WI38 (cell line): Measurements from ENCODE around the gene GAREM1.

Source experiments
- H3K4me3 ChIP-seq: 2 replicates; pipeline ENCODE4 v1.5.1; 2011; ENCODE audit warnings: low read depth, mild to moderate bottlenecking, control low read depth, low read length
- TF ChIP-seq, protein P1 (sequence below): IDR thresholded peaks from 2 replicates; pipeline ENCODE4 v1.5.1; 2012; ENCODE audit warnings: low read depth, mild to moderate bottlenecking, control low read depth, low read length

The GAREM1 gene

DNA sequence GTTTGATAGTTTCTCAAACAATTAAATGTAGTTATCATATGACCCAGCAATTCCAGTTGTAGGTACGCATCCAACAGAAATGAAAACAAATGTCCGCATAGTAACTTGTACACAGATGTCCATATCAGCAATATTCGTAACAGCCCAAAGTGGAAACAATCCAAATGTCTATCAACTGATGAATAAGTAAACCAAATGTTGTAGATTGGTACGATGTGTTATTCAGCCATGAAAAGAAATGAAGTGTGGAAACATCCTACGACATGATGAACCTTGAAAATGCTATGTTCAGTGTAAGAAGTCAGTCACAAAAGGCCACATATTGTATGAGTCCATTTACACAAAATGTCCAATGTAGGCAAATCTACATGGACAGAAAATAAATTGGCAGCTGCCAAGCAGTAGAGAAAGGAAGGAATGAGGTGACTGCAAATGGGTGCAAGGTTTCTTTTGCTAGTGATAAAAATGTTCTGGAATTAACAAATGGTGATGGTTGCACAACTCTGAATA lies 26.9 kb downstream of the GAREM1 start:
- TF ChIP-seq, protein P1, sequence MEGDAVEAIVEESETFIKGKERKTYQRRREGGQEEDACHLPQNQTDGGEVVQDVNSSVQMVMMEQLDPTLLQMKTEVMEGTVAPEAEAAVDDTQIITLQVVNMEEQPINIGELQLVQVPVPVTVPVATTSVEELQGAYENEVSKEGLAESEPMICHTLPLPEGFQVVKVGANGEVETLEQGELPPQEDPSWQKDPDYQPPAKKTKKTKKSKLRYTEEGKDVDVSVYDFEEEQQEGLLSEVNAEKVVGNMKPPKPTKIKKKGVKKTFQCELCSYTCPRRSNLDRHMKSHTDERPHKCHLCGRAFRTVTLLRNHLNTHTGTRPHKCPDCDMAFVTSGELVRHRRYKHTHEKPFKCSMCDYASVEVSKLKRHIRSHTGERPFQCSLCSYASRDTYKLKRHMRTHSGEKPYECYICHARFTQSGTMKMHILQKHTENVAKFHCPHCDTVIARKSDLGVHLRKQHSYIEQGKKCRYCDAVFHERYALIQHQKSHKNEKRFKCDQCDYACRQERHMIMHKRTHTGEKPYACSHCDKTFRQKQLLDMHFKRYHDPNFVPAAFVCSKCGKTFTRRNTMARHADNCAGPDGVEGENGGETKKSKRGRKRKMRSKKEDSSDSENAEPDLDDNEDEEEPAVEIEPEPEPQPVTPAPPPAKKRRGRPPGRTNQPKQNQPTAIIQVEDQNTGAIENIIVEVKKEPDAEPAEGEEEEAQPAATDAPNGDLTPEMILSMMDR, result no peak
- H3K4me3 ChIP-seq, result no peak overlapping the region

DNA sequence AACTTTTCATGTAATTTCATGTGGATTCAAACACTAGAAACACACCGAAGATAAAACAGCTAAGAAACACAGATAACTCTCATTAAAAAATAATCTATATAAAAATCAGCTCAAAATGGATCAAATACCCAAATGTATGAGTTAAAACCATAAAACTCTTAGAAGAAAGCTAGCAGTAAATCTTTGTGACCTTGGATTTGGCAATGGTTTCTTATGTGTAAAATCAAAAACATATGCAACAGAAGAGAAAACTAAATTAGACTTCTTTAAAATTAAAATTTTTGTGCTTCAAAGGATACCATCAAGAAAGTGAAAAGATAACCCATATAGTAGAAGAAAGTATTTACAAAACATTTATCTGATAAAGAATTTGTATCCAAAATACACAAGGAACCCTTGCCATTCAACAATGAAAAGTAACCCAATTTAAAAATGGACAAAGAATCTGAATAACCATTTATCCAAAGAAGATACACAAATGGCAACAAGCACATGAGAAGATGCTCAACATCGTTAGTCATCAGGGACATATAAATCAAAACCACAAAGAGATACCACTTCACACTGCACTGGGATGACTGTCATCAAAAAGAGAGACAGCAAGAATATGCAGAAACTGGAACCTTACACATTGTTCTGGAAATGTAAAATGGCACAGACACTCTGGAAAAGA lies 27.5 kb downstream of the GAREM1 start:
- TF ChIP-seq, protein P1, result no peak
- no peak overlapping the region for H3K4me3 ChIP-seq

DNA sequence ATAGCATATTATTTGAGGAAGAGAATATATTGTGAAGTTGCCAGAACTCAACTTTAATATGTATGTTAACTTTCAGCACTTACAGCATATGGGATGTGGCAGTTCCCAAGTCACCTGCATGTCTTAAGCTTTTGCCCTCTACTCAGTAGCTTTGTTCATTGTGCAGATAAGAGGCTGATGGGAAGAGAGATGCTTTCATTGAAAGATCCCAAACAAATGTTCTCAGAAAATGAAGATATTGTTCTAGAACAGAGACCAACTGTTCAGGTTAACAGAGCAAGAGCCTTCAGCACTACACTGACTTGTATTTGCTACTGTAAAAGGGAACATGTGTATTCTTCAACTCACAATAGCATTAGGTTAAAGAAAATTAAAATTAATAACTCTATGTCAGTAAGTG lies 28.1 kb downstream of the GAREM1 start:
- TF ChIP-seq, protein P1, result no peak
- H3K4me3 ChIP-seq, result no peak overlapping the region

DNA sequence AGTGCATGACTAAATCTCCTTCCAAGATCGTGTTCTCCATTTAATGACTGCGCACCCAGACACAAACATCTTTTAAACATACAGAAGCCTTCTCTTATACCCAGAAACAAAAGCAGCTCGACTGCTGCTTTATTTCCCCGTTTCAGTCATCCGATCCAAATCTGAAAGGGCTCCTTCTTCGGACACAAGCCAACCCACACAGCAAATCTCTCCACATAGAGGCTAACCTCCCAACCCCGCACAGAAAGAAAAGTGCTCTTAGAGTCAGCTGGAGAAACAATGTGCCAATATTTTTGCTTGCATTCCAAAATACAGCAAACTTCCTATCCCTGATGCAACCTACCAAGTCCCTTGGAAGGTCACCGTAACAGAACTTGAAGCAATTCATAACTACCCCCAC lies 29.1 kb downstream of the GAREM1 start:
- TF ChIP-seq, protein P1, result no peak
- H3K4me3 ChIP-seq, result no peak overlapping the region

DNA sequence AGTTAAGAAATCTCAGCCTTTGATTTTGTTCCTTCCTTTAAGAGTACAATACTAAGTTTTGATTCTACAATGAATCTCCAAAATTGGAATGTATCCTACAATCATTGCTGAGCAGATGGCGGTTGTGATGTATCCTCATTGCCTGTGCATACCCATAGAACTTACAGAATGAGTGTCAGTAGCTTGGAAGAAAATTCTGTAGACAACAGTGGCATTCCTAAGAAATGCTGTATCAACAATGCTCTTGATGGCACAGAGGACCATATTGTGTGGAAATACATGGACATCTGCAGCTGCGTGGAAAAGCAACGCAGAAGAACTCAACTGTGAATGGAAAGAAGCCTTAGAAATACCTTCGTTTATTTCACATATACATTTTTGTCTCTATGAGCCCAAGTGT lies 30.2 kb downstream of the GAREM1 start:
- no peak overlapping the region for H3K4me3 ChIP-seq
- TF ChIP-seq, protein P1, result no peak

DNA sequence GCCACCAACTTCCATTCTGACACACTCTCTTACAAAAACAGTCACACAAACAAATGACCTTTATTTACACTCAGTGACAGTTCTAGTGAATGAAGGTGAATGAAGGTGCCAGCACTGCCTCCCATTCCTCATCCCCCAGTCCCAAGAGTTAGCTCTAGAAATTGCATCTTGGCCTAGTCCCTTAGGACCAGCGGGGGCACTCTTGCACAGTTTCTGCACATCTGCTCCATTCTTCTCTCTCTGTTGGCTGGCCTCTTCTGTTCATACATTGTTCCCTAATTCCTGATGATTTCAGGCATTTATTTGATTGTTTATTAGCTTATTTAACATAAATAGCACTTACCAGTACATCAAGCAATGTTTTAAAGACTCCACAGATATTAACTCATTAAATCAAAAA lies 30.9 kb downstream of the GAREM1 start:
- H3K4me3 ChIP-seq, result no peak overlapping the region
- TF ChIP-seq, protein P1, result no peak

DNA sequence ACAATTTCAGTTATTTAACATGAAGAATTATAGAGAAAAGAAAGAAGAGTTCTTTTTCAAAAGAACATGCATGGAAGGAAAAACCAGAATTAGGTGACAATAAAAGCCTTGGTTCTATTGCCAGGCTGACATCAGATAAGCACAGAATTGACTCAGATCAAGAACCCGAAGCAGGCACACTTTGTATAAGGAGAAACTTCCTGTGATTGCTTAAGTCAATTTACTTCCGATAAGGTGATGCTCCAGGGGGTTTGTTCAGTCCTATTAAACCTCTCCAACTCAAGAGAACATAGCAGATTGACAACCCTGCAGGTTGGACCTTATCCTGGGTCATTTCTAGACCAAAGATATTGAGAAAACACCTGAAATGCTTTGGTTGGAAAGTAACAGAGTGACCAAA lies 31.4 kb downstream of the GAREM1 start:
- TF ChIP-seq, protein P1, result no peak
- H3K4me3 ChIP-seq, result no peak overlapping the region
